Neural cell (in vitro differentiated cells): Measurements from ENCODE around the gene MFRP.

ENCODE experiments used
- CTCF ChIP-seq: fragments of 450-650 bp; IDR thresholded peaks from 2 replicates; pipeline ENCODE4 v1.5.1; 2014; ENCODE audit warnings: antibody characterized with exemption, mild to moderate bottlenecking, moderate library complexity; ENCODE audit not compliant: poor library complexity, severe bottlenecking
- EP300 ChIP-seq: fragments of 450-650 bp; conservative IDR thresholded peaks from 2 replicates; pipeline ENCODE4 v1.6.1; 2014; ENCODE audit warnings: antibody characterized with exemption, mild to moderate bottlenecking, moderate library complexity; ENCODE audit not compliant: poor library complexity, severe bottlenecking
- POLR2AphosphoS5 ChIP-seq: IDR thresholded peaks from 2 replicates; pipeline ENCODE4 v1.6.1; 2012
- RAD21 ChIP-seq: fragments of 450-650 bp; conservative IDR thresholded peaks from 2 replicates; pipeline ENCODE4 v1.6.1; 2014; ENCODE audit warnings: antibody characterized with exemption, mild to moderate bottlenecking, moderate library complexity
- SMC3 ChIP-seq: fragments of 450-650 bp; conservative IDR thresholded peaks from 2 replicates; pipeline ENCODE4 v1.6.1; 2014; ENCODE audit warnings: antibody characterized with exemption, mild to moderate bottlenecking, moderate library complexity; ENCODE audit not compliant: poor library complexity

GRCh38 chr11:119322360-119322739, 24.2 kb downstream of the MFRP start:
- TF ChIP-seq CTCF, result no peak
- TF ChIP-seq SMC3, result no peak
- TF ChIP-seq RAD21, result no peak
- no peak for TF ChIP-seq POLR2AphosphoS5
- TF ChIP-seq EP300, result no peak
